HFFc6 (cell line): ENCODE data around the gene SEMA6A. TPM values are rescaled to one million over a fixed set of nuclear protein-coding genes. Genes with fewer than 3 reads are reported as not detected.

Experiments
- DNase-seq: peaks from one replicate; pipeline ENCODE4 v3.0.0-alpha.2; 2018
- H3K27ac Mint-ChIP-seq: 2 replicates; pipeline ENCODE4 v1.8.0; 2020; ENCODE audit warnings: mild to moderate bottlenecking, mixed read lengths
- H3K27me3 Mint-ChIP-seq: 2 replicates; pipeline ENCODE4 v1.8.0; 2021; ENCODE audit warnings: mild to moderate bottlenecking, moderate library complexity, mixed read lengths; ENCODE audit not compliant: insufficient read depth
- H3K36me3 Mint-ChIP-seq: 2 replicates; pipeline ENCODE4 v1.8.0; 2021; ENCODE audit warnings: low read depth, mixed read lengths
- H3K4me1 Mint-ChIP-seq: 2 replicates; pipeline ENCODE4 v1.8.0; 2020; ENCODE audit warnings: low read depth, mixed read lengths
- H3K4me3 Mint-ChIP-seq: 2 replicates; pipeline ENCODE4 v1.8.0; 2020; ENCODE audit warnings: mild to moderate bottlenecking, moderate library complexity, mixed read lengths
- H3K9me3 Mint-ChIP-seq: 2 replicates; pipeline ENCODE4 v1.8.0; 2020; ENCODE audit warnings: mild to moderate bottlenecking, mixed read lengths
- total RNA-seq, 6 experiments: library from RNA; stranded (reverse); fragmentation: NEBNext Ultra II Directional; extraction: Animal tissue kit (Norgen Biotek cat#: 25700); gene quantifications; 2 replicates in 1 of 6; 3 replicates in 5 of 6; pipeline ENCODE4 v1.2.3, GENCODE V29; 2021
- TF ChIP-seq, protein P1 (sequence below): fragments of 200-600 bp; sonication (generic); IDR thresholded peaks from 2 replicates; pipeline ENCODE4 v1.5.0; 2021; ENCODE audit warnings: antibody characterized with exemption, mild to moderate bottlenecking

SEMA6A gene
- total RNA-seq, 6 experiments from 2014 or later, result 0.20 to 0.76 (median 0.44) TPM

DNA sequence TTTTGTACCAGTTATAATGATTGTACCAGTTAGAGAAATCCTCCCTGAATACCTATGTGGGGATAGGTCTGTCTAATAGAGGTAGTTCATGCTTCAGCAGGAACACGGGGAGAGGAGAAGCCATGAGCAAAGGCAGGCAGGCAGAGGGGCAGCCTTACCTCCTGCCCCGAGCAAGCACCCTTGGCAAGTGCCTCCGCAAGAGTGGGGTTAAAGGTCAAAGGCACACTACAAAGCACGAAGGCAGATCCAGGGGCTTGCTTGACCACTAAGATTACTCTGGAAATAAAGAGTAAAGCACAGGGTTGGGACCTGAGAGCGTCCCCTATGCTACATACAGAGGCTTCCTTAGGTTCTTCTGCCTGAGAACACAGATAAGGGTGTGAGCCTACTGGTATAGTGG is 100.9 kb downstream of the SEMA6A start:
- Mint-ChIP-seq H3K9me3 (peaks cover 12% of the 10 kb centered on the region), H3K27ac (no peak overlapping the region), H3K27me3 (peaks cover 5% of the 10 kb centered on the region), H3K4me3 (no peak overlapping the region), H3K36me3 (peaks cover 10% of the 10 kb centered on the region; the same call in 1 of the 2 replicates), H3K4me1 (no peaks in the 10 kb centered on the region)
- TF ChIP-seq, protein P1, sequence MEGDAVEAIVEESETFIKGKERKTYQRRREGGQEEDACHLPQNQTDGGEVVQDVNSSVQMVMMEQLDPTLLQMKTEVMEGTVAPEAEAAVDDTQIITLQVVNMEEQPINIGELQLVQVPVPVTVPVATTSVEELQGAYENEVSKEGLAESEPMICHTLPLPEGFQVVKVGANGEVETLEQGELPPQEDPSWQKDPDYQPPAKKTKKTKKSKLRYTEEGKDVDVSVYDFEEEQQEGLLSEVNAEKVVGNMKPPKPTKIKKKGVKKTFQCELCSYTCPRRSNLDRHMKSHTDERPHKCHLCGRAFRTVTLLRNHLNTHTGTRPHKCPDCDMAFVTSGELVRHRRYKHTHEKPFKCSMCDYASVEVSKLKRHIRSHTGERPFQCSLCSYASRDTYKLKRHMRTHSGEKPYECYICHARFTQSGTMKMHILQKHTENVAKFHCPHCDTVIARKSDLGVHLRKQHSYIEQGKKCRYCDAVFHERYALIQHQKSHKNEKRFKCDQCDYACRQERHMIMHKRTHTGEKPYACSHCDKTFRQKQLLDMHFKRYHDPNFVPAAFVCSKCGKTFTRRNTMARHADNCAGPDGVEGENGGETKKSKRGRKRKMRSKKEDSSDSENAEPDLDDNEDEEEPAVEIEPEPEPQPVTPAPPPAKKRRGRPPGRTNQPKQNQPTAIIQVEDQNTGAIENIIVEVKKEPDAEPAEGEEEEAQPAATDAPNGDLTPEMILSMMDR, result no peak
- no peak for DNase-seq

DNA sequence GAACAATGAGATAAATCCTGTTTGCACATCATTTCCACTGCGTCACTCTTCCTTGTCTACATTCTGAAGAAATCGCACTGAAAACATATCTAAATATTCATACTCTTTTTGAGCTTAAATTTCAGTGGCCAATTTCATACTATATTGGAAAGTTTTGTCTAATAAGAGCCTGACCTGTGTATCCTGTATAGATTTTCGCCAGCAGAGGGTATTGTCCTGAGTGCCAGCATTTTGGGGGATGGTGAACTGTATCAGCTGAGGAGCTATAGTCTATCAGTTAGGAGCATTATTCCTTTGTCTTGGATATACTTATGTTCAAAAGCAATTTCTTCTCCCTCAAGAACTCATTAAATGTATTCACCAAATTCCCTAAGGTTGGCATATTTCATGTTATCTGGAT is 102.3 kb downstream of the SEMA6A start:
- TF ChIP-seq, protein P1, result 0 out of 2 replicates have a peak, but pooled peaks have one; percentile 7
- H3K27ac Mint-ChIP-seq, result no peak overlapping the region
- no peaks in the 10 kb centered on the region for H3K4me1 Mint-ChIP-seq
- no peak overlapping the region for H3K4me3 Mint-ChIP-seq
- H3K27me3 Mint-ChIP-seq, result peaks cover 5% of the 10 kb centered on the region
- H3K36me3 Mint-ChIP-seq, result peaks cover 12% of the 10 kb centered on the region; the same call in 1 of the 2 replicates
- DNase-seq, result no peak
- H3K9me3 Mint-ChIP-seq, result peaks cover 15% of the 10 kb centered on the region

DNA sequence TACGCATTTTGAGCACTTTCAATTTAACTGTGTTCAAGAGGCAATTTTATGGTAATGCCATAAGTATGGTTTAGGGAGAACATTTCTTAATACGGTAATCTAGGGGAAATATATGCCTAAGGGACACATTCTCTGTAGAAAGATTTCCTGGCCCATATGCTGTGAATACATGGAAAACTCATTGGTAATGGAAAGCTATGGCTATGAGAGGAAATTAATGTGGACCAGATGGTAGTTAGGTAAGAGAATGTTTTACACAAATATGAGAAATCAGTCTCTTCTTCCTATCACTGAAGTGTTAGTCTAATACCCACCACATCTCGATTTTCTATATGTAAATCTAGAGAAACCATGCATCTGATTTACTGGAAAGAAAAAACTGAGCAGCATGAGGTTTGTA is 105.0 kb downstream of the SEMA6A start:
- Mint-ChIP-seq H3K4me1 (no peaks in the 10 kb centered on the region), H3K27ac (no peak overlapping the region), H3K9me3 (peaks cover 7% of the 10 kb centered on the region; the same call in 1 of the 2 replicates), H3K4me3 (no peak overlapping the region), H3K27me3 (peaks cover under 1% of the 10 kb centered on the region; the same call in 1 of the 2 replicates), H3K36me3 (peaks cover 6% of the 10 kb centered on the region; the same call in 1 of the 2 replicates)
- DNase-seq, result no peak
- TF ChIP-seq, protein P1, result no peak

DNA sequence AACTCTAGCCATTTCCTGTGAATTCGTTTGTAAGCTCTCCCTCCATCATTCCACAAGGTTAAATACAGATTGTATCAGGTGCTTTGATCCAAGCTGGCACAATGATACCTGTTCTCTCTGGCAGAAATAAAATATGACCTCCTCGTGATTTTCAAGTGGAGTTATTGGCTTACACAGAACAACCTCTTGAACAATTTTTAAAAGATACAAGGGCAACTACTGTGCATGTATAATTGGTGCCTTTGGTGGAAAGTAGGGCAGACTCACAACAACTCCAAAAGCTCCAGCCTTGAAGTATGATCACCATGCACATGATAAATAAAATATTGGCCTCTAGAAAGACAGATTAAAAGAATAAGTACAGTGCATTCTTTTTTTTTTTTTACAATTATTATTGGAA is 106.0 kb downstream of the SEMA6A start:
- no peak overlapping the region for H3K27ac Mint-ChIP-seq

DNA sequence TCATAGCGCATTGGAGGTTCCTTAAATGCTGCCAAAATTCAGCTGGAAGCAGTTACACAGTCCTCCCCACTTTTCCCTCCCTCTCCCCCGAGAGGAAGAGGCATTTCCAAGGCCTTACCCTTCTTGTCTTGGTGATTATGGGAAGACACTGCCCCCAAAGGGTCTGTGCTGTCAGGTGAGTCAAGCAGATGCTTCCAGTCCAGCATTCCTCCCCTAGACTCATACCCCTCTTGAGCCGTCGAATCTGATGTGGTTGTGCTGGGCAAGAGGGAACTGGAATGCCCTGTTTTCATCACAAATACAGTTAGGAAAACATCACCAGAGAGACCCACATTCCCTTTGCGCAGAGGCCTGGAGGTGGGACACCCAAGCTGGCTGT is 107.2 kb downstream of the SEMA6A start:
- Mint-ChIP-seq H3K4me1 (no peaks in the 10 kb centered on the region), H3K9me3 (peaks cover 7% of the 10 kb centered on the region; the same call in 1 of the 2 replicates), H3K36me3 (peaks cover 6% of the 10 kb centered on the region; the same call in 1 of the 2 replicates), H3K27ac (no peak overlapping the region), H3K27me3 (no peaks in the 10 kb centered on the region; the same call in 1 of the 2 replicates), H3K4me3 (no peak overlapping the region)
- TF ChIP-seq, protein P1, result no peak
- no peak for DNase-seq

More for the DNA sequence above, 106.0 kb downstream of the SEMA6A start:
- H3K4me3 Mint-ChIP-seq, result no peak overlapping the region
- H3K27me3 Mint-ChIP-seq, result no peaks in the 10 kb centered on the region; the same call in 1 of the 2 replicates
- H3K9me3 Mint-ChIP-seq, result peaks cover 7% of the 10 kb centered on the region; the same call in 1 of the 2 replicates
- DNase-seq, result no peak
- no peaks in the 10 kb centered on the region for H3K4me1 Mint-ChIP-seq
- H3K36me3 Mint-ChIP-seq, result peaks cover 6% of the 10 kb centered on the region; the same call in 1 of the 2 replicates
- TF ChIP-seq, protein P1, result no peak
